ENCODE measurements around the gene AKAP6.
"Not testable (repeated sequence)": the region's sequence is repeated elsewhere in the genome, so short reads cannot be mapped to it uniquely, and the experiment has no call there.

The AKAP6 gene

DNA sequence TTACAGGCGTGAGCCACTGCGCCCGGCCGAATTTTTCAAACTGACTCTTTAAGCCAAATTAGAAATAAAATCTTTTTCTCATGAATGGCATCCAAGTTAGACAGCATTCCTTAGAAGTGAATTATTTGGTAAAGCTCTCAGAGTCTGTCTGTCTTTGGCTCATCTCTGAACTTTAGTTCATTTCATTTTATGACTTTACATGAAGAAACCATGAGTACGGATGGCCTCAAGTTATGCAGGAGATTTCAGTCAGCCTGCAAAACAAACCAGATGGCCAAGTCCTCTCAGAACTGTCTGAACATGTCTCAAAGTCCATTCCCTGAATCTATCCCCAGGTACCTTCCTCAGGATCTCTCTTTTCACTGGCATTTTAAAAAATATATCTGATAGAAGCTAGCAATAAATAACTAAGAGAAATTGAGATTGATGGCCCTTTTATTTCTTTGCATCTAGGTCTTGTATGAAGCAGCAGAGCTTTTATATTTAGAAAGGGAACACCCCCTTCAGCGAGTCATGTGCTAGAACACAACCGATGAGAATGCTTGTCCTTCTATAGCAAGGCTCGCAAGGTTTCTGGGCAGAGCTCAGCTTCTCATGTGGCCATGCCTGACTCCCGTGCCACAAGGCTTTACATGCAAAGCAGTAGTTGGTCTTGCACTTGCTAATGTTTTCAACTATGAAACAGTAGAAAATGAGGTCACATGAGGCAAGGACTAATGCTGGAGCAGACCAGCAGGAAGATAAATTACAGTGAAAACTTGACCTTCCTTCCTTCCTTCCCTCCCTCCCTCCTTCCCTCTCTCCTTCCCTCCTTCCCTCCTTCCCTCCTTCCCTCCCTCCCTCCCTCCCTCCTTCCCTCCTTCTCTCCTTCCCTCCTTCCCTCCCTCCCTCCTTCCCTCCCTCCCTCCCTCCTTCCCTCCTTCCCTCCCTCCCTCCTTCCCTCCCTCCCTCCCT is 125.0 kb downstream of the AKAP6 start:
- no peak for DNase-seq

DNA sequence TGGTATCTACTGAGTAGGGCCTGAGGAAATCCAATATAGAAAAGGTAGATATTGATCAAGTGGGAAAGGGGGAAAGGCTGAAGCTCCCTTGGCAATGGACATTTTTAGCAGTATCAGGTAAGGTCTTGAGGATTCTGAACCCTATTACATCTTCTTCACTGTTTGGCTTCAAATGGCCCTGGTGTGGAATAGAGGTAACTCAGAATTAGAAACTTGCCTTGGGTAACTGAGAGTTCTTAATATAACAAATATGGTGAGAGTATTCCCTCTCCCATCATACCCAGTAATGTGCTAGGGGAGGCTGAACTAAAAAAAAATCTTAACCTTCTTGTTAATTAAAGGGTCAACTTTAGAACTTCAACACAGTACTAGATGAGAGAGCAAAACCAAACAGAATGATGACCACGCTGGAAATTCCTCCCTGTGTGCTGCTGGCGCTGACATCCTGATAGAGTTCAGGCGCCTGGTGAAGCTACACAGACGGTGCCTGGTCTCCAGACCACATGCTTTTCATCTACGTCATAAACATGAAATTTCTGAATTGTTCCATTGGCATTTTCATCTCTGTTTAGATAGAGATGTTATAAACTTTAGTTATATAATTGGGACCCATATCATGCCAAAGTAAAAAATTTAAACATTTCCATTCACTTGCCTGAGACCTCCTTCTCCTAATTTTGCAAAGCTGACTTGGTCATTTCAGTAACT is 128.3 kb downstream of the AKAP6 start:
- no peak for DNase-seq

DNA sequence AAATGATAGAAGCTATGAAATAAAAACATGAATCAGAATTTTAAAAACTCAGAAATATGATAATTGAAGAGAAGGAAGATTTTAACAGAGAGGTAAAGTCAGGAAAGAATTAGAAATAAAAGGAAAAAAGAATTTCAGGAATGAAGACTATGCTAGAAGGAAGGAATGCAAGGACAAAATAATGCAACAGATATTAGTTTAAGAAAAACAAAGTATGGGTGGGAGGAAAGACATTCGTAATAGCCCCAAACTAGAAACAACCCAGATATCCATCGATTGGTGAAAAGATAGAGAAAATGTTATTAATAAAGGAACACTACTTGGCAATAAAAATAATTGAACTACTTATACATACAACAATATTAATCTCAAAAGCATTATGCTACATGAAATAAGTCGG is 129.6 kb downstream of the AKAP6 start:
- DNase-seq: no peak

DNA sequence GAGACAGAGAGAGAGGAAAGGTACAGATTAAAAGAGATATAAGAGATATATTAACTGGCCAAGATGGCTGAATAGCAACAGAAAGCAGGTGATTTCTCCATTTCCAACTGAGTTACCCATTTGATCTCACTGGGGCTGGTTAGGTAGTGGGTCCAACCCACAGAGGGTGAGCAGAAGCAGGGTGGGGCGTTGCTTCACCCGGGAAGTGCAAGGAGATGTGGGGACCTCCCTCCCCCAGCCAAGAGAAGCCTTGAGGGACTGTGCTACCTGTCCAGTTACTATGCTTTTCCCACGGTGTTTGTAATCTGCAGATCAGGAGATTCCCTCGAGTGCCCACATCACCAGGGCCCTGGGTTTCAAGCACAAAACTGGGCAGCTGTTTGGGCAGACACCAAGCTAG is 131.2 kb downstream of the AKAP6 start:
- DNase-seq: no peak

DNA sequence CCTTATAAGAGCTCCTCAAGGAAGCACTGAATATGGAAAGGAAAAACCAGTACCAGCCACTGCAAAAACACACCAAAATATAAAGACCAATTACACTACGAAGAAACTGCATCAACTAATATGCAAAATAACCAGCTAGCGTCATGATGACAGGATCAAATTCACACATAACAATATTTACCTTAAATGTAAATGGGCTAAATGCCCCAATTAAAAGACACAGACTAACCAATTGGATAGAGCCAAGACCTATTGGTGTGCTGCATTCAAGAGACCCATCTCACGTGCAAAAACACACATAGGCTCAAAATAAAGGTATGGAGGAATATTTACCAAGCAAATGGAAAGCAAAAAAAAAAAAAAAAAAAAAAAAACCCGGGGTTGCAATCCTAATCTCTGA is 133.5 kb downstream of the AKAP6 start:
- DNase-seq: not testable (repeated sequence)

DNA sequence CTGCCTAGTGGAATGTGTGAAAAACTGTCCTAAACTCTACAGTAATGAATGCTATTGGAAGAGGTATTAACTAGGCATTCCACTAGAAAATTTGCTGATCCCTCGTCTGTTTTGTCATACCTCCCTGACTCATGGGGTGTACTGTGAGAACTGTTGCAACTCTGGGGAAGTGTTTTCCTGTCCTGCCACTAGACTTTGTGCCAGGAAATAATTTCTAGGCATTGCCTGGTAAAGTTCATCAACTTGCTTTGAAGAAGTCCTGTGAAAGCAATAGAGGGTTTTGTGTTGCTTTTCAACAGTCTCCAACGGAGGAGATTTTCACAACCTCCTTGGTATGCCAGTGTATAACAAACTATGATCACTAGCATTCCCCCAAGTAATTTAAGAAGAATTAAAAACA is 139.9 kb downstream of the AKAP6 start:
- no peak for DNase-seq

DNA sequence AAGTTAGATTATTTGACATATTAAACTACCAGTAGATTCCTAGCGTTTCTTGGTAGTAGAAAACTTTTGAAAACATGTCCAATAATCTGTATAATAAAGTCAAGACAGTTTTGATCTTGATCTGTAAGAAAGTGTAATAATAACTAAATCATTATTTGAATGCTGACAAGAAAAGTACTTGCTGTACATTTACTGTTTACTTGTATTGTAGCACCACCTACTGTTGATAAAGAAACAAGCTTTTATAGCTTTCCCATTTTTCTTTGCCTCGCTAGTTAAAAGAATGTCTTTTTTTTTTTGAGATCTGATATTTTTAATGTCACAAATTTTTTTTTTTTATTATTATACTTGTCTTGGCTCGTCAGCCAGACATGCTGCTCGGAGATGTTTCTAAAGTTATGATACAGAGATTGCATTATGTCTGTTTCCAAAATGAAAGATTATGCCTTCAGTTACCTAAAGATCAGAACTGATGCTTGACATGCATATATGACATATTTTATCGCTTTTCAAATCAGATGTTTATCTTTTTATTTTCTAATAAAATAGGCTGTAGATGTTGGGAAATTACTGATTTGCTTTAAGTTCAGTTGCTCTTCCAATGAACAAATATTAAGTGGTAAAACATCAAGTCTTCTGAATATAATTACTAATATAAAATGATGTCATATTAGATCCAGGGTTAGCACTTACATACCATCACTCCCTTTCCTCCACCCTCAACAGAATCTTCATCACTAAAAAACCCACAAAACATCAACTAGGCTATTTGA is 140.5 kb downstream of the AKAP6 start:
- DNase-seq: peak; percentile 40

DNA sequence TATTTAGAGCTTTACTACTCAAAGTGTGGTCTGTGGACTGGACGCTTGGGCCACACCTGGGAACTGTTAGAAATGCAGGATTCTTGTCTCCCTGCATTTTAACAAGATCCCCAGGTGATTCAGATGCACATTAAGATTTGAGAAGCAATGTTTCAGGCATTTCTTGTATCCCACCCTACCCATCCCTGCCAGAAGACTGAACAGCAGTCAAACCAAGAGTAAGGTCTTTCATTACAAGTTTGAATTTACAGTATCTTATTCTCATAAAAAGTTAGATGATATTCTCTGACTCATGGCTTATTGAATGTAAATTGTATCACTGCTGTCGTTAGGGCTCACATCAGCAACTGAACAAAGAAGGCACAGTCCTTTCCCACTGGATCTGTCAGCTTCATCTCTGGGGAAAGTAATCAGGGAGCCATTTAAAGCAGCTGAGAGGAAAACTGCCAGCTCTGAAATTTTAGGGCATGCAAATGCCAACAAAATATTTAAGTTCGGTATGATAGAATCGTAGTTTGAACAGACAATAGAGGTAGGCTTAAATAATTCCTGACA is 141.1 kb downstream of the AKAP6 start:
- no peak for DNase-seq

DNA sequence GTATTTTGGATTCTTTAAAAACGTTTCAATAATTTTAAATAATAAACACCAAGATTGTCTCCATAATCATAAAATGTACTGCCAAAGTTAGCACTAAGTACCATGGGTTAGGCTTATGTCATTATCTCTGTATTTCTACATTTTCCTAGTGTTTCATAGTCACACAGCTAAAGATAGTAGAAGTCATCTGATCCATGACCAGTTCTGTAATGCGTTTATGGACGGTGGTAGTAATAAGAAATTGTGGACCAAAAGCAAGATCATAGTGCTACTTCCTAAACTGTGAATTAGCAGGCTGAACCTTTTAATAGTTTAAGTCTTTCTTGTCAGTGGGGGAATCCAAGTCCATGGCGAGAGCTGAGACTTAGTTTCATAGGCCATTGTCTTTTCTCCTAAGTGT is 142.1 kb downstream of the AKAP6 start:
- DNase-seq: no peak

DNA sequence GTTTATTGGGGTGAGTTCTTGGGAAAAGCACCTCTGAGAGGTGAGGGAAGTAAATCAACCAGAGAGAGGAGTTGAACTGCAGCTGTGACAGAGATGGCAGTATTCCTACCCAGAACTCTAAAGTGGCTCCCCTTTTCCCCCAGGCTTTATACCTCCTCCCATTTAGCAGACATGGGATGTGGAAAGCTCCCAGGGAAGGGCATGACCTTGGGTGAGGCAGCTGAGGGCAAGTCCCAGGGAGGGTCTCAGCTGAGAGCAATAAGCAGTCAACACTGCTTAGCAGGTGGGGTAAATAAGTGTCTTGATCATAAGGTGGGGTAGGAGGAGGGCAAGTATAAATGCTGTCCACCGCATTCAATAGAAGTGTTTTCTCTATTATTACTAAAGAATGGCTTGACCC is 143.0 kb downstream of the AKAP6 start:
- no peak for DNase-seq

DNA sequence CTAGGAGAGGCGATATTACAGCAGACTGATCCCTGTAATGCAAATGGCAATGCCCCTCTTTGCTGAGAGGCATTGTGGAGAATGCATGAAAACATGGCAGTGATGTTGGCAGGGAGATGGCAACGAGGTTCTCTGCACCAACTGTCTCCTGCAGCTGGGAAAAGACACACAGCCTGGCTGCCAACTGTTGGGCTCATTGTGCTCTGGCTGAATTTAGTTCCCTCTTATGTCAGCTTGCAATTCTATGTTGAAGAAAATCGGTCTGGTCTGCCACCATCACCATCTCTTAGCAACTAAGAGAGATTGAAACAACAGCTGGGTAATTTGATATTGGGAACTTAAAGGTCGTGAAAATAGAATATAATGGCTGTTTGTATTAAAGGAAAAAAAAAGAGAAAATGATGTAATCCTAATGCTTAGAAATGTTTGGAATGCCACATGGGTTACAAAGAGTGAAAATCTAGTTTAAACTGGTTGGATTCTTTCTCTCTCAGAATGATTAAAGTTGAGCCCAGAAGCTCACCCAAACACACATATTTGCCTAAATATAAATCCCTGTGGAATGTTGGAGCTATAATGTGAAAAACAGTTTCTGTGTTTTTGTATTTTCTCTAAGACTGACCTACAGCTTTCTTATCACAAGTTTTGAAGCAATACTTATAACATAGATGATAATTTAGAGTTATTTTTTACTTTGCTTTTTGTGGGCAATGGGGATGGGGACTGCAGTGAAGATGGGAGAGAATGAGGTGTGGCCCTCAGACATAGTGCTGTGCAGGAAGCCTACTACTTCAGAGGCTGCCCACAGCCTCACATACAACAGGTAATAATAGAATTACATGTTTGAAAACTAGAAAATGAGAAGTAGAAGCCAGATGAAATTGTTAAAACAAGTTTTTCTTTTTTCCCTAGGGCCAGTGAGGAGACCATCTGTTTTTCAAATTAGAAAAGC is 143.7 kb downstream of the AKAP6 start:
- no peak for DNase-seq

DNA sequence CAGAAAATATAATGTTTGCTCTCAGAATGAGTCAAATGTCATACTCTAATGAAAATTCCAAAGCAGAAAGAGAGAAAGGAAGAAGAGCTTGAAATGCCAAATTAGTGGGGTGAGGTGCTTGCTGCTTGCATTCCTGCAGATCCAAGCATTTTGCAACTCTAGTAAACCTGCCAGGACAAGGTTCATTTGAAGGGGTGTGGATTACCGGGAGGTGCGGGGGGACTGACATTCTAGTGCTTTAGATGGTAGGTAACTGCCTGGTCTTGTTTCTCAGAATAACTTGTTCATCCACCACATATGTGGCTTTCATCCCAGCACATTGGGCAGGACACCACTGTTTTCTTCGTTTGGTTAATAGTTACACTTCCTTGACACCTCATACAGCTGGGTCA is 144.4 kb downstream of the AKAP6 start:
- DNase-seq: no peak

DNA sequence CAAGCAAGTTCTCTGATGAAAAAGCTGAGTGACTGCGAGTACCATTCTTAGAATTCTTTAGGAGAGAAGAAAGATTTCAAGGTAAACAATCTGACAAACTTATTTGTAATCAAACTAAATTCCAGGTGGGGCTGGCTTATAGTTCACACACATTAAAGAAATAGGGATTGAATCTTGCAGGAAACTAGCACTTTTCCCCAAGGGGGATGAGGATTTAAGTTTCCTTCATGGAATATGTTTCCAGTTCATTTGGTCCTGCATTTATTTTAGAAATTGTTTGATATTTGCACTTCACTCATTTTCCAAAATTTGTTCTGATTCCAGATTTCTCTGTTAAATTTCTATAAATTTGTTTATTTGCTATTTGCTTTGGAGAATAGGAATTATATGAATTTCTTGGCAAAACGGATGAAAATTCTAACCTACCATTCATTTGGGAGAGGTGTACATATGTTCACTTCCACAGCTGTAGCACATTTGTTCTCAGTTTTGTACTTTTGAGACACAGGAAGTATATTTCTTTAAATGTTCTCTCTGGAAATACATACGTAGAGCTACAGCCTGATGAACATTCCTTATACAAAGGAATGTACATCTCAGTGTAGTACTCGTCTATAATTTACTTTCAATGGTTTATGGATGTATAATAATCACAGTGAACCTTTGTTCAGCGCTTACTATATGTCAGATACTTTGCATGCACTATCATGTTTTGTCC is 145.5 kb downstream of the AKAP6 start:
- DNase-seq: no peak

DNA sequence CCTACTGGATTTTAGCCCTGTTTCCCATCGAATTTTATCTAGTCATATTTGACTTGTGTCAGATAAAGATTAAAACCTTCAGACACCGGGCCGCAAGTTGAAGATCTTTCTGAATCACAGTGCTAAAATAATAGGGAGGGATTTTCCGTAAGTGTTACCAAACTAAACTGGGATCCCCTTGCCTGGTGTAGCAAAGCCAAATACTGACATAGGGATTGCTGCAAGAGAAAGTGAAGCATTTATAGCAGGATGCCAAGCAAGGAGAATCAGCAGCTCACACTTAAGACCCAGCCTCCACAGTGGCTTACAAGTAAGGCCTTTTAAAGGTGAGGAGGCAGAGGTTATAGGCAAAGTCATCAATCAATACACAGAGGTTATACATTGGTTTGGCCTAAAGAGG is 147.4 kb downstream of the AKAP6 start:
- no peak for DNase-seq

DNA sequence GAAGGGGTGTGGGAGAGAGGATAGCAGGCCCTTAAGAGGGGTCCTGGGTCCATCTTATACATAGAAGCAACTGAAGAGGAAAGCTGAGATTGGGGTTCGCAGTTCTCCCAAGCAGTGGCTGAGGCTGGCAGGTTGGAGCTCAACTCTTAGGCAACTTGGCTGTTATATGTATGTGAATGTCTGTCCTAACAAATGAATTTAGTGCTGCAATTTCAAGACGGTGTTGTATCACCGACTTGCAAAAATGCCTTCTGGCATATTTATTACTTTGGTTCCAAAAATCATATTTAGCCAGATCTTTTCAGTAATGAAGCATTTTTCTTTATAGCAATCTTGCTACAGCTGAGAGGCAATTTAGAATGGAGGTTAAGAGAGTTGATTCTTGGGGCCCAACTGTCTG is 148.3 kb downstream of the AKAP6 start:
- DNase-seq: no peak

DNA sequence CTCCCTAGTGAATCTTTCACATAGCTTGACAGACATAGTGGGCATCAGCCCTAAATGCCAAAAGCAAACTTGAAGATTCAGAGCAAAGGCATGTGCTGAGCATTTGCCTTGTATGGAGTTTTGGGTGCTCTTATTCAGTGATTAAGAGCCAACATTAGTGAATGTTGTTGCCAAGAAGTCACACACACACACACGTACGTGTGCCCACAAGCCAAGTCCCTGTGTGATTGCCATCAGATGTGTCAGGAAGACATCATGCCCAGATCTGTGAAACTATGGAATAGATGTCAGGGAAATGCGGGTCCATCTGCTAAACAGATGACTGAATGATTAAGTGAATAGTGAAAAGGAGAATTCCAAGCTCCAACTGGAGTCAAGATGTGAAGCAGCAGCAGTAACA is 149.0 kb downstream of the AKAP6 start:
- no peak for DNase-seq

DNA sequence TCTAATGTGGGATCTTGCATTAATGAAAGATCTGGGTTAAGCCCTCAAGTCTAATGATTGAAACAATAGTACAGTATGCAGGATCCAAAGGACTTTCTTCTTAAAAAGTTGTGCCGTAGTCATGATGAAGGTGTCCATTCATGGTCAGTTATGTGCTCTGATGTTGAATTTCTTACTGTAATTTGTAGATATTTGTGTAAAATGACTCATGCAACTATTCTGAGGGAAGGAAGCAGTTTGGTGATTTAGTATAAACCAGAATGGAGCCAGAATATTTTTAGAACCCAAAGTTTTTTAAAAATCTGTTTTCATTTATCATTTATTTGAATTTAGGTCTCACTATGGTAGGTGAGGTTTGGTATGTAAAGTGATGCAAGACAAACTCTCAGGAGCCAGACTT is 151.2 kb downstream of the AKAP6 start:
- no peak for DNase-seq

DNA sequence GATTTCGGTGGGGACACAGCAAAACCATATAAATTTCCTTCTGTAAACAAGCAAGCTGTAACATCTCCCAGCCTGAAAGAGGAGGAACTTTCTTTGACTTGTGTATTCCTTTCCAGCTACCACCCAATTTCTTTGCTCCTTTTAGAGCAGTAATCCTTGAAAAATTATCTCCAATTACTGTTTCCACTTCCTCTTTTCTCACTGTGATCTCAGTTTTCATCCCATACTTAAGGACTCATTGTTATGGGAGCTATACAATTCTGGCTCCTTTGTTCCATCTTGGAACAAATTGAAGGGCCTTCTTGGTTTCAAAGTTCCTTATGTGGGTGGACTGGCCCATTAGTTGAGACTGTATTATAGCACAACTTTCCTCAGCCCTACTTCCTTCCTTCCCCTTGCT is 152.6 kb downstream of the AKAP6 start:
- DNase-seq: no peak

DNA sequence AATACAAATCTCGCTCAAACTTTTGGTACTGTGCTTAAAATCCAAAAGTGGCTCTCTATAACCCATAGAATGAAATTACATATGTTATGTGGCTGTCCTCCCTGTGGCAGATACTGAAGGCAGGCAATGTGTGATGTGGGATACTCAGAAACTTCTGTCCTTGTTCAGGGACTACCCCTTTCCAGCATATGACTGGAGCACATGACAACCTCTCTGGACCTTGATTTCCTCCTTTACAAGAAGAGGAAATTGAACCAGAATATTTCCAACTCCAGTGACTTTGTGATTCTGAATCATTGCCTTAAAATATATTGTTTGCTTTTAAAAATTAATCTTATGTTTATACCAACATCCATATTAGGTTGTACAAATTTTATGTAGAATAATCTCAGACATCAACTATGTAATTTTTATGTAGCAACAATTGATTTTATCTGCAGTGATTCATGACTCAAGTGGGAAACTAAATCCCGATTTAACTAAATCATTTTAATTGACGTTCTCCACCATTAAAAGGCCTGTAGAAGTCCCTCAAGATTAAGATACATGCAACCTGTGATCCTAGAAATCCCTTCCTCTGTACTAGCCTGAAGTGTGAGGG is 162.4 kb downstream of the AKAP6 start:
- DNase-seq: no peak

DNA sequence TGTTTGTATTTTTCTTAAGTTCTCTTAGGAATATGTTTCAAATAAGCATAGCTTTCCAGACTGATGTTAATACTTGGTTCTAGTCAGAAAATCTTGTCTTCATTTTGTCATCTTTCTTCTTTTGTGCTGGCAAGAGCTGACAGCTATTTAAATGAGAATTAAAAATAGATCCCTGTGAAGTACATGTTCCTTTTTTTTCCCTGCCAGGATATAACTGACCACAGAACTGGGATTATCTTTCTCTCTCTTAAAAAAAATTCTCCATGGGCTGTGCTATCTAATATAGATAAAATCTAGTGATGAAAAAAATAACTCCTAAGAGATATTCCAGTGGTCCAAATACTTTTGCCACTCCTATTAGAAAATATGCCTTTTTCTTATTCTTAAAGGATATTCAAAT is 163.4 kb downstream of the AKAP6 start:
- DNase-seq: no peak
